IPS DF 6.9 (cell line): ENCODE measurements around the gene HBA1.
"Not testable (repeated sequence)": the region's sequence is repeated elsewhere in the genome, so short reads cannot be mapped to it uniquely, and the experiment has no call there.

Experiments used
- DNase-seq: peaks from one replicate; pipeline ENCODE4 v3.0.0-alpha.2; 2013; ENCODE audit warnings: low read depth, low spot score
- H3K27ac ChIP-seq: one replicate; pipeline ENCODE4 v1.5.1; 2013; ENCODE audit warnings: low read length, control low read depth
- H3K27me3 ChIP-seq: 2 replicates; pipeline ENCODE4 v1.6.1; 2013; ENCODE audit warnings: mild to moderate bottlenecking, low read length; ENCODE audit not compliant: control insufficient read depth, insufficient read depth
- H3K36me3 ChIP-seq: 2 replicates; pipeline ENCODE4 v1.6.1; 2013; ENCODE audit warnings: low read length; ENCODE audit not compliant: control insufficient read depth, insufficient read depth
- H3K4me1 ChIP-seq: 2 replicates; pipeline ENCODE4 v1.6.1; 2013; ENCODE audit warnings: low read length; ENCODE audit not compliant: control insufficient read depth, insufficient read depth
- H3K4me3 ChIP-seq: 2 replicates; pipeline ENCODE4 v1.5.1; 2013; ENCODE audit warnings: mild to moderate bottlenecking, low read length
- H3K9me3 ChIP-seq: 2 replicates; pipeline ENCODE4 v1.6.1; 2013; ENCODE audit warnings: low read length, inconsistent platforms; ENCODE audit not compliant: control insufficient read depth, insufficient read depth
- WGBS: extraction: QIAGEN DNeasy Blood & Tissue Kit; methylation state at CpG from one replicate; pipeline ENCODE4 v1.1.7; 2013; ENCODE audit warnings: mixed read lengths, missing lambda C conversion rate; ENCODE audit not compliant: insufficient read length, insufficient coverage; 5-methylcytosine and 5-hydroxymethylcytosine counted together

Gene HBA1

GRCh38 chr16:204046-204445 is 27.6 kb downstream of the HBA1 start:
- WGBS = no CpG with 5 or more reads among the region's 9 CpGs

GRCh38 chr16:209359-209758 is 32.9 kb downstream of the HBA1 start:
- H3K27ac ChIP-seq, DNase-seq, H3K4me3 ChIP-seq, H3K9me3 ChIP-seq, H3K27me3 ChIP-seq, H3K4me1 ChIP-seq: not testable (repeated sequence)
- peaks cover 16% of the 10 kb centered on the region; the same call in 1 of the 2 replicates for H3K36me3 ChIP-seq
- WGBS = no CpG with 5 or more reads among the region's 4 CpGs

More at GRCh38 chr16:204046-204445, 27.6 kb downstream of the HBA1 start:
- not testable (repeated sequence) for H3K9me3 ChIP-seq, H3K4me1 ChIP-seq, DNase-seq, H3K27me3 ChIP-seq, H3K27ac ChIP-seq, H3K4me3 ChIP-seq
- peaks cover 23% of the 10 kb centered on the region for H3K36me3 ChIP-seq

GRCh38 chr16:211631-212180 is 35.2 kb downstream of the HBA1 start:
- not testable (repeated sequence) for H3K4me3 ChIP-seq, DNase-seq, H3K9me3 ChIP-seq, H3K27ac ChIP-seq, H3K27me3 ChIP-seq, H3K4me1 ChIP-seq
- WGBS = no CpG with 5 or more reads among the region's 14 CpGs
- H3K36me3 ChIP-seq = peaks cover 15% of the 10 kb centered on the region; the same call in 1 of the 2 replicates

- Histone ChIP-seq H3K27me3 (no peaks in the 10 kb centered on the region), H3K4me3 (no peak overlapping the region), H3K36me3 (peaks cover 10% of the 10 kb centered on the region; the same call in 1 of the 2 replicates), H3K4me1 (no peaks in the 10 kb centered on the region), H3K27ac (no peak overlapping the region), H3K9me3 (no peaks in the 10 kb centered on the region)
- DNase-seq = no peak
- WGBS = no CpG with 5 or more reads among the region's 3 CpGs
Measured at GRCh38 chr16:212999-213398, 36.5 kb downstream of the HBA1 start.

GRCh38 chr16:220021-220420 is 43.5 kb downstream of the HBA1 start:
- no CpG with 5 or more reads among the region's 4 CpGs for WGBS
- no peak for DNase-seq
- Histone ChIP-seq H3K27ac (no peak overlapping the region), H3K4me1 (no peaks in the 10 kb centered on the region), H3K36me3 (peaks cover 16% of the 10 kb centered on the region; the same call in 1 of the 2 replicates), H3K9me3 (no peaks in the 10 kb centered on the region), H3K27me3 (no peaks in the 10 kb centered on the region), H3K4me3 (no peak overlapping the region)
